ENCODE data around the gene RACK1. TPM values are rescaled to one million over a fixed set of nuclear protein-coding genes. Genes with fewer than 3 reads are reported as not detected.

RACK1 gene
- total RNA-seq, 1 experiment from 2014 or later, result 4,257 TPM

- no peak for DNase-seq (ENCODE audit: low read depth)
Measured at GRCh38 chr5:181233801-181234454, 9.8 kb downstream of the RACK1 start.

GRCh38 chr5:181233088-181233800 lies 10.5 kb downstream of the RACK1 start:
- DNase-seq (ENCODE audit: low read depth), result no peak

- DNase-seq (ENCODE audit: low read depth), result no peak
Measured at GRCh38 chr5:181232593-181232992, 11.1 kb downstream of the RACK1 start.

- no peak for DNase-seq (ENCODE audit: low read depth)
Measured at GRCh38 chr5:181231432-181231831, 12.3 kb downstream of the RACK1 start.

GRCh38 chr5:181230551-181230950 lies 13.2 kb downstream of the RACK1 start:
- no peak for DNase-seq (ENCODE audit: low read depth)

- DNase-seq (ENCODE audit: low read depth), result no peak
Measured at GRCh38 chr5:181229996-181230395, 13.7 kb downstream of the RACK1 start.

- DNase-seq (ENCODE audit: low read depth), result no peak
Measured at GRCh38 chr5:181224390-181225229, 19.1 kb downstream of the RACK1 start.

- peak; percentile 64 for DNase-seq (ENCODE audit: low read depth)
Measured at GRCh38 chr5:181223729-181224389, 19.8 kb downstream of the RACK1 start.

GRCh38 chr5:181223058-181223728 lies 20.5 kb downstream of the RACK1 start, which contains the start of gene TRIM41:
TSS of gene TRIM41 (plus strand) at chr5:181223281. CDS start at chr5:181224000, 719 bp downstream.
- peak; percentile 99 for DNase-seq (ENCODE audit: low read depth)

GRCh38 chr5:181222630-181223057 lies 21.1 kb downstream of the RACK1 start:
- no peak for DNase-seq (ENCODE audit: low read depth)

GRCh38 chr5:181221792-181222629 lies 21.7 kb downstream of the RACK1 start:
- peak; percentile 99 for DNase-seq (ENCODE audit: low read depth)

- DNase-seq (ENCODE audit: low read depth), result no peak
Measured at GRCh38 chr5:181221105-181221791, 22.5 kb downstream of the RACK1 start.

GRCh38 chr5:181220178-181220515 lies 23.6 kb downstream of the RACK1 start:
- no peak for DNase-seq (ENCODE audit: low read depth)

- DNase-seq (ENCODE audit: low read depth), result no peak
Measured at GRCh38 chr5:181219262-181220177, 24.2 kb downstream of the RACK1 start.

- DNase-seq (ENCODE audit: low read depth), result no peak
Measured at GRCh38 chr5:181218795-181219124, 24.9 kb downstream of the RACK1 start.

- DNase-seq (ENCODE audit: low read depth), result no peak
Measured at GRCh38 chr5:181217803-181218062, 26.0 kb downstream of the RACK1 start.

GRCh38 chr5:181217111-181217802 lies 26.4 kb downstream of the RACK1 start:
- peak; percentile 78 for DNase-seq (ENCODE audit: low read depth)
